ENCODE data around the gene NKD1.

The NKD1 gene

DNA sequence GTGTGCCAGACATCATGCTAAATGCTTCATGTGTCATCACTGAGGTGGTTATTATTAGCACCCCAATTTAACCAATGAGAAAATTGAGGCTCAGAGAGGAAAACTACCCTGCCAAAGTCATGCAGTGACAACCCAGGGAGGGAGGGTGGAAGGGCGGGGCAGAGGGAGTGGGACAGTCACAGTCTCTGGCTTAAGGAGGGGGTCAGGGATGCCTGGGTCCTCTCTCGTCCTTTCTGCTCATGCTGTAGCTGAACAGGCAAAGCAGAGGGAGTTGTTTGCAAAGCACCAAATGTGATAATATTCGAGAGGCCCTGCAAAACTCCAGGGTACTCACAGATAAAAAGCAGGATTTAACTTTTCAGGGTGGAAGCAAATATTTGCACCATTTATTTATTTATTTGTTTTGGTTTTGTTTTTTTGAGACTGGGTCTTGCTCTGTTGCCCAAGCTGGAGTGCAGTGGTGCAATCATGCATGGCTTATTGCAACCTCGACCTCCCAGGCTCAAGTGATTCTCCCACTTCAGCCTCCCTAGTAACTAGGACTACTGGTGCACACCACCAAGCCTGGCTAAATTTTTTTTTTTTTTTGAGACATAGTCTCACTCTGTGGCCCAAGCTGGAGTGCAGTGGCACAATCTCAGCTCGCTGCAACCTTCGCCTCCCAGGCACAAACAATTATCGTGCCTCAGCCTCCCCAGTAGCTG lies 47.9 kb upstream of the NKD1 start:
- H2AFZ ChIP-seq (ENCODE audit: low read length), result no peak overlapping the region
- no peak overlapping the region for H3K4me2 ChIP-seq (ENCODE audit: low read depth, low read length)
- no peak overlapping the region for H3K4me3 ChIP-seq (ENCODE audit: low read length)
- H3K79me2 ChIP-seq (ENCODE audit: low read length), result no peaks in the 10 kb centered on the region
- no peak for DNase-seq
- H3K36me3 ChIP-seq (replicated peaks; ENCODE audit: insufficient read depth, low read length), result no peaks in the 10 kb centered on the region
- H3K9ac ChIP-seq (ENCODE audit: low read length), result no peak overlapping the region
- no peaks in the 10 kb centered on the region for H4K20me1 ChIP-seq (ENCODE audit: insufficient read depth, low read length)
- H3K9me2 ChIP-seq (replicated peaks; ENCODE audit: insufficient read depth, low read length), result no peaks in the 10 kb centered on the region
- no peaks in the 10 kb centered on the region for H3K27me3 ChIP-seq (replicated peaks; ENCODE audit: insufficient read depth, low read length)
- no peaks in the 10 kb centered on the region for H3F3A ChIP-seq (ENCODE audit: insufficient read depth, low read length)
- TF ChIP-seq CTCF (IDR thresholded peaks at IDR 0.05; ENCODE audit: low read length) (no peak), EZH2 (optimal IDR thresholded peaks at IDR 0.05; ENCODE audit: low read depth, low read length) (no peak), EZH2phosphoT487 (IDR thresholded peaks at IDR 0.05; ENCODE audit: low read length) (no peak)
- H3K27ac ChIP-seq (ENCODE audit: low read length), result no peak overlapping the region
- H3K4me1 ChIP-seq (ENCODE audit: low read length), result no peaks in the 10 kb centered on the region
- H3K9me3 ChIP-seq (replicated peaks; ENCODE audit: insufficient read depth, low read length), result no peaks in the 10 kb centered on the region

GRCh38 chr16:50501251-50501650 lies 46.9 kb upstream of the NKD1 start:
- H3K9me3 ChIP-seq (replicated peaks; ENCODE audit: insufficient read depth, low read length), result no peaks in the 10 kb centered on the region
- no peak overlapping the region for H3K4me3 ChIP-seq (ENCODE audit: low read length)
- no peak overlapping the region for H3K9ac ChIP-seq (ENCODE audit: low read length)
- no peak for TF ChIP-seq CTCF (IDR thresholded peaks at IDR 0.05; ENCODE audit: low read length)
- TF ChIP-seq EZH2phosphoT487 (IDR thresholded peaks at IDR 0.05; ENCODE audit: low read length), result no peak
- TF ChIP-seq EZH2 (optimal IDR thresholded peaks at IDR 0.05; ENCODE audit: low read depth, low read length), result no peak
- no peak overlapping the region for H2AFZ ChIP-seq (ENCODE audit: low read length)
- no peaks in the 10 kb centered on the region for H3K36me3 ChIP-seq (replicated peaks; ENCODE audit: insufficient read depth, low read length)
- no peaks in the 10 kb centered on the region for H3K9me2 ChIP-seq (replicated peaks; ENCODE audit: insufficient read depth, low read length)
- H3K79me2 ChIP-seq (ENCODE audit: low read length), result no peaks in the 10 kb centered on the region
- no peak for DNase-seq
- H3K27ac ChIP-seq (ENCODE audit: low read length), result no peak overlapping the region
- no peaks in the 10 kb centered on the region for H4K20me1 ChIP-seq (ENCODE audit: insufficient read depth, low read length)
- H3F3A ChIP-seq (ENCODE audit: insufficient read depth, low read length), result no peaks in the 10 kb centered on the region
- H3K27me3 ChIP-seq (replicated peaks; ENCODE audit: insufficient read depth, low read length), result no peaks in the 10 kb centered on the region
- no peak overlapping the region for H3K4me2 ChIP-seq (ENCODE audit: low read depth, low read length)
- H3K4me1 ChIP-seq (ENCODE audit: low read length), result no peaks in the 10 kb centered on the region

- H3K4me1 ChIP-seq (ENCODE audit: low read length), result no peaks in the 10 kb centered on the region
- no peaks in the 10 kb centered on the region for H3F3A ChIP-seq (ENCODE audit: insufficient read depth, low read length)
- no peaks in the 10 kb centered on the region for H3K9me3 ChIP-seq (replicated peaks; ENCODE audit: insufficient read depth, low read length)
These were observed 46.1 kb upstream of the NKD1 start for GRCh38 chr16:50501986-50502615.

More at GRCh38 chr16:50501986-50502615, 46.1 kb upstream of the NKD1 start:
- no peaks in the 10 kb centered on the region for H3K9me2 ChIP-seq (replicated peaks; ENCODE audit: insufficient read depth, low read length)
- H3K79me2 ChIP-seq (ENCODE audit: low read length), result no peaks in the 10 kb centered on the region
- DNase-seq, result no peak
- H3K9ac ChIP-seq (ENCODE audit: low read length), result no peak overlapping the region
- H3K27ac ChIP-seq (ENCODE audit: low read length), result no peak overlapping the region
- no peak overlapping the region for H2AFZ ChIP-seq (ENCODE audit: low read length)
- TF ChIP-seq EZH2 (optimal IDR thresholded peaks at IDR 0.05; ENCODE audit: low read depth, low read length), result no peak
- TF ChIP-seq CTCF (IDR thresholded peaks at IDR 0.05; ENCODE audit: low read length), result no peak
- TF ChIP-seq EZH2phosphoT487 (IDR thresholded peaks at IDR 0.05; ENCODE audit: low read length), result no peak
- no peaks in the 10 kb centered on the region for H3K27me3 ChIP-seq (replicated peaks; ENCODE audit: insufficient read depth, low read length)
- H4K20me1 ChIP-seq (ENCODE audit: insufficient read depth, low read length), result no peaks in the 10 kb centered on the region
- H3K36me3 ChIP-seq (replicated peaks; ENCODE audit: insufficient read depth, low read length), result no peaks in the 10 kb centered on the region
- H3K4me2 ChIP-seq (ENCODE audit: low read depth, low read length), result no peak overlapping the region
- no peak overlapping the region for H3K4me3 ChIP-seq (ENCODE audit: low read length)

Data from MM.1S (cell line).